GM12865 (cell line): Measurements from ENCODE around the gene LMAN1L.

Experiments
- DNase-seq: peaks from one replicate; pipeline ENCODE4 v3.0.0; 2010; ENCODE audit warnings: low read depth
- H3K4me3 ChIP-seq: 2 replicates; pipeline ENCODE4 v1.5.1; 2011; ENCODE audit warnings: mild to moderate bottlenecking, low read depth, low read length, control low read depth
- TF ChIP-seq, protein P1 (sequence below): IDR thresholded peaks from 2 replicates; pipeline ENCODE4 v1.5.1; 2011; ENCODE audit warnings: low read length, control low read depth, low read depth, inconsistent platforms; ENCODE audit not compliant: insufficient read depth; ENCODE audit errors: missing control alignments

The LMAN1L gene

DNA sequence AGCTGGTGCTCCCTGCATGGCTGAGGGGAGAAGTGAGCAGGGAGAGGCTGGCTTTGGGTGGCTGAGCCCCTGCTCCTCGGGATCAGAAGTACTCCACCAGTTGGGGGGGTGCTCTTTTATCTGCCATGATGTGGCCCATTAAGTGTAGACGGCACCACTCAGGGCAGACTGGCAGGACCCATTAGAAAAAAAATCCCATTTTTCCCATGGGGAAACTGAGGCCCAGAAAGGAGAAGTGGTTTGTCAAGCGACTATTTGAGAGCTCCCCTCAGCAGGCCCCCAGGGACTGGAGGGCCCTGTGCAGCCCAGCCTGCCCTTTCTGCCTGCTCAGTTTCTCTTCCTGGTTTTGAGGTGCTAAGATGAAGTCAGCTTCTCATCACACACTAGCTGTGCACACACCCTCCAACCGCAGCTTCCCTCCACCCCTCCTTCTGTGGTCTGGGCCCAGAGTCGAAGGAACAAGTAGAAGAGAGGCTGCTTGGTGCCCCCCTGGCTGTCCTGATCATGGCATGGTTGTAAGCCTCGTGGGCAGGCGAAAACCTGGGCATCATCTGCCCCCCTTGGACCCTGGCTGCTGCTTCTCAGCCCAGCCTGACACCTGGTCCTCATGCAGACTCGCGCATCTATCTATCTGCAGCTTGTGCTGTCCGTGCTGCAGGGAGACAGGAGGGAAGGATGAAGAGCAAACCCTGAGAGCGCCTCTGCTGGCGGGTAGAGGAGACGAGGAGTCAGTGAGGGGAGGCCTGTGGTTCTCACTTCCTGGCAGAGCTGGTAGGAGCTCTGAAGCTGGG, 25.2 kb upstream of the LMAN1L start:
- peak overlapping the region; percentile 98 for H3K4me3 ChIP-seq
- TF ChIP-seq, protein P1, sequence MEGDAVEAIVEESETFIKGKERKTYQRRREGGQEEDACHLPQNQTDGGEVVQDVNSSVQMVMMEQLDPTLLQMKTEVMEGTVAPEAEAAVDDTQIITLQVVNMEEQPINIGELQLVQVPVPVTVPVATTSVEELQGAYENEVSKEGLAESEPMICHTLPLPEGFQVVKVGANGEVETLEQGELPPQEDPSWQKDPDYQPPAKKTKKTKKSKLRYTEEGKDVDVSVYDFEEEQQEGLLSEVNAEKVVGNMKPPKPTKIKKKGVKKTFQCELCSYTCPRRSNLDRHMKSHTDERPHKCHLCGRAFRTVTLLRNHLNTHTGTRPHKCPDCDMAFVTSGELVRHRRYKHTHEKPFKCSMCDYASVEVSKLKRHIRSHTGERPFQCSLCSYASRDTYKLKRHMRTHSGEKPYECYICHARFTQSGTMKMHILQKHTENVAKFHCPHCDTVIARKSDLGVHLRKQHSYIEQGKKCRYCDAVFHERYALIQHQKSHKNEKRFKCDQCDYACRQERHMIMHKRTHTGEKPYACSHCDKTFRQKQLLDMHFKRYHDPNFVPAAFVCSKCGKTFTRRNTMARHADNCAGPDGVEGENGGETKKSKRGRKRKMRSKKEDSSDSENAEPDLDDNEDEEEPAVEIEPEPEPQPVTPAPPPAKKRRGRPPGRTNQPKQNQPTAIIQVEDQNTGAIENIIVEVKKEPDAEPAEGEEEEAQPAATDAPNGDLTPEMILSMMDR, result peak; percentile 88
- peak; percentile 97 for DNase-seq

DNA sequence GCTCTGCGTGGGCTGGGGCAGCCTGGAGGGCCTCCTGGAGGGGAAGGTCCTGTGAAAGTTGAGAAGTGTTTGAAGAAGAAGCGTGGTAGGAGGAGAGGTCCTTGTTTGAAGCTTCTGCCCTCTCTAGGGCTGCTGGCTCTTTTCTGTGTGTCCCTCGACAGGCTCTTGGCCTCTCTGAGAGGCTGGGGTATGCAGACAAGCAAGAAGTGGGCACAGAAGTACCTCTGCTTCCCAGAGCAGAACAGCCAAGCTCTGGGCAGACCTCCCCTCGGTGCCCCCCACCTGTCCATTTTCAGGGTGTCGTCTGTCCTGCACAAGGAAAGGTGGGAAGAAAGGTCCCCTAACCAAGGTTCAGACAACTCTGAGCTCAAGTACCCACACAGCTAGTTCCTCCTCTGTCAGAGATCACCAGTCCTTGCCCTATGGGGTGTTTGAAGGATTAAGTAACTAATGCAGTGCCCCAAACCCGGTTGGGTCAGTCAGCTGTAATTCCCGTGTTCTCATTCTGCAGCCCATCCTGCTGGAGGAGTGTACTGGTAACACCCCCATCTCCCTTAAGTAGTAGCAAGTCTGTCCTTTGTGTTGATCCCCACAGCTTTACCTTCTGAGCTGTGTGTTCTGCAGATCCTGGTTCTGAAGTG, 24.5 kb upstream of the LMAN1L start:
- DNase-seq, result no peak
- peak overlapping the region; percentile 98 for H3K4me3 ChIP-seq
- TF ChIP-seq, protein P1, result no peak

DNA sequence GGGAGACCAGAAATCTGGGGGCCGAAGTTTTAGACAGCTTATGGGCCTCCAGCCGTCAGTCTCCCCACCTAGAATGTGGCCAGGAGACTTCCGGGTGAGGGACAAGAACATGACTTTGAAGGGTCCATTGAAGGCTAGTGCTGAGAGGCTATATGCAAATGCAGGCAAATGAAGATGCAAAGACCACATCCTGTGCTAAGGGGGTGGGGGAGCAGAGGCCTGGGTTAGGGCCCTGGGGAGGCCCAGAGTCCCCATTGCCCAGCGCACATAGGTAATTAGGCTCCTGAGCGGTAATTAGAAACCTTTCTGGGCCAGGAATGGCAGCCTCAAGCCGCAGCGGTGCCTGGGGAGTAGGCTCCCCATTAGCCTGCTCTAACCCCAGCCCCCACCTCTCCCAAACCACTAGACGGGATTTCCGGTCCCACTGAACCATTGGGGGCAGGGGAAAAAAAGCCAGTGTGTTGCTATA, 23.9 kb upstream of the LMAN1L start:
- peak overlapping the region; percentile 98 for H3K4me3 ChIP-seq
- TF ChIP-seq, protein P1, result no peak
- peak; percentile 97 for DNase-seq

DNA sequence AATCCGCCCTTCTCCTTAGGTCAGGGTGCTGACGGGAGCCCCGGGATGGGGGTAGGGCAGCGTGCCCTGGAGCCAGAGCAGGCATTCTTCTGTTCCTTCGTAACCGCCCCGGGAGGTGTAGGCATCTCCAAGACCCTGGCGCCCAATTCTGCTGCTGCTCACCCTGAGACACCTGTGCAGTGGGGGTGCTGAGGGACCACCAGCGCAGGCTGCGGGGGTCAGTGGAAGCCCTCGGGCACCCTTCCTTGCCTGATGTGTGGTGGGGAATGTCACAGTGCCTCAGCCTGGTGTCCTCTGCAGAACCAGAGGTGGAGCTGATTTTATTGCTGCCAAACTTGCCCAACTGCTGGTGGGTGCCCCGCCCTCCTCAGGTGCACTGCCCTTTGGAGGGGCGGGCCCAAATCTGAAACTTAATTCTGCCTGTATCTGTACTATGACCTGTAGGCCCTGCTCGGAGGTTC, 23.4 kb upstream of the LMAN1L start:
- DNase-seq, result peak; percentile 89
- H3K4me3 ChIP-seq, result peak overlapping the region; percentile 98
- TF ChIP-seq, protein P1, result no peak

DNA sequence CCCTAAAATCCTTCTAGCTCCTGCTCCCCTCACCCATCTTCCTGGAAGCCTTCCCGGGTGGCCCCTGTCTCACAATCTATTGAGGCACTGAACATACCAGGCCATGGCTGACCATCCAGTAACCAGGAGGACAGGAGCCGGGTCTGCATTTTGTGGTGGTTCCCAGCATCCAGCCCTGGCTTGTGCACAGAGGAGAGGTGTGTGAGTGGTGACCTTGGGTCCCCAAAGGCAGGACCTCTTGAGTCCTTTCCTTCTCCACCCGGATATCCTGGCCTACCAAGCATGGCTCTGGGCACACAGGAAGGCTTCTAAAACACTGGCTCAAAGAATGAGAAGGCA, 22.9 kb upstream of the LMAN1L start:
- no peak for DNase-seq
- TF ChIP-seq, protein P1, result no peak
- peak overlapping the region; percentile 98 for H3K4me3 ChIP-seq

DNA sequence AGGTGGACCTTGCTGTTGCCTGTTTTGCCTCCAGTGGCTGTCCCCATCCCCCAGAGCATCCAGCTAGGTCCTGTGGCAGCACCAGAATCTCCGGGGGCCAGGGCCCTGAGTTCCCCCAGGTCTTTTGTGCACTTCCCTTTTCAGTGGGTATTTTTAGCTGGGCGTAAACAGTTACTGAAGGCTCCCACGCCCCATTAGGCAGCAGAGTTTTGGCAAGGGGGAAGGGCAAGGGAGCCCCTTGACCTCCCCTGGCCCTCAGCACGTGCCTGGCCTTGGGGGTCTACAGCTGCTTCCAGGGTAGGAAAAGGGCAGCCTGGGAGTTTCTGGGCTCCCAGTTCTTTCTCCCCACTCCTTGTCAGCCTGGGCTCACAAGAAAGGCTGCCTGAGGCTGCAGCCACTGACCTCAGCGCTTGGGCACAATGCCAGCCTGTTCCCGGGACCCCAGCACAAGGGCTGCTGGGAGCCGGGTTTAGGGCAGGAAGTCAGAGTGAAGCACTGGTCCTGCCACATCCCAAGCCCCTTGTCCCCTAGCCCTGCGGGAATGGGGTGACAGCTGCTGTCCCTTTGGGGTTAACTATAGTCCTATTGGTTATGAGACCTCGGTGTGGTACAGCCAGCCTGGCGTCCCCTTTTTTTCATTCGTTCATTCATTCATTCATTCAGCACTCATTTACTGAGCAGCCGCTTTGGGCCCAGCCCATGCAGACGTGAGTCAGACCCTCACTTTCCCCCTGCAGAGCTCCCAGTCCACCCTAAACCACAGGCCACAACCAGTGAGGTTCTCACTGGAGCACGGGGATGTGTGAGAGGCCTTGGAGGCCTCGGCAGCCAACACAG, 22.3 kb upstream of the LMAN1L start:
- TF ChIP-seq, protein P1, result no peak
- peak overlapping the region; percentile 98 for H3K4me3 ChIP-seq
- peak; percentile 92 for DNase-seq
